Activated naive CD4-positive, alpha-beta T cell treated with anti-CD3 and anti-CD28 coated beads, Interleukin-2, amount 10 ng/mL, durations not matched to agents 5 hours and 36 hours (primary cell): ENCODE data around the gene MPHOSPH10. TPM values are rescaled to one million over a fixed set of nuclear protein-coding genes. Genes with fewer than 3 reads are reported as not detected.

Source experiments
- total RNA-seq, 2 experiments: library from RNA; stranded (reverse); gene quantifications; one replicate each; pipeline ENCODE4 v1.2.3, GENCODE V29; 2021

The MPHOSPH10 gene, protein sequence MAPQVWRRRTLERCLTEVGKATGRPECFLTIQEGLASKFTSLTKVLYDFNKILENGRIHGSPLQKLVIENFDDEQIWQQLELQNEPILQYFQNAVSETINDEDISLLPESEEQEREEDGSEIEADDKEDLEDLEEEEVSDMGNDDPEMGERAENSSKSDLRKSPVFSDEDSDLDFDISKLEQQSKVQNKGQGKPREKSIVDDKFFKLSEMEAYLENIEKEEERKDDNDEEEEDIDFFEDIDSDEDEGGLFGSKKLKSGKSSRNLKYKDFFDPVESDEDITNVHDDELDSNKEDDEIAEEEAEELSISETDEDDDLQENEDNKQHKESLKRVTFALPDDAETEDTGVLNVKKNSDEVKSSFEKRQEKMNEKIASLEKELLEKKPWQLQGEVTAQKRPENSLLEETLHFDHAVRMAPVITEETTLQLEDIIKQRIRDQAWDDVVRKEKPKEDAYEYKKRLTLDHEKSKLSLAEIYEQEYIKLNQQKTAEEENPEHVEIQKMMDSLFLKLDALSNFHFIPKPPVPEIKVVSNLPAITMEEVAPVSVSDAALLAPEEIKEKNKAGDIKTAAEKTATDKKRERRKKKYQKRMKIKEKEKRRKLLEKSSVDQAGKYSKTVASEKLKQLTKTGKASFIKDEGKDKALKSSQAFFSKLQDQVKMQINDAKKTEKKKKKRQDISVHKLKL
- 10 to 100 TPM; 31.8 to 34.1 TPM for total RNA-seq

GRCh38 chr2:71130152-71130904 is at the start of gene MPHOSPH10, which contains the start of gene MCEE:
MPHOSPH10 (plus strand) TSS chr2:71130634; CDS start chr2:71130666, 32 bp downstream.
MCEE (minus strand) TSS chr2:71130229; CDS start chr2:71130219, 10 bp downstream.

Other genes starting within 250 kb of the MPHOSPH10 start
- not detected for gene VAX2, start 230.1 kb upstream of the MPHOSPH10 start, total RNA-seq
- not detected for gene ATP6V1B1, start 194.7 kb upstream of the MPHOSPH10 start, total RNA-seq
- gene ANKRD53, start 152.0 kb upstream of the MPHOSPH10 start, total RNA-seq = not detected
- gene TEX261, start 135.8 kb upstream of the MPHOSPH10 start, total RNA-seq = 10 to 100 TPM; 45.4 to 50.9 TPM
- 10 to 100 TPM; 83.8 to 87.7 TPM for gene NAGK, start 62.0 kb upstream of the MPHOSPH10 start, total RNA-seq
- 10 to 100 TPM; 14.4 to 16.3 TPM for gene MCEE, start 405 bp upstream of the MPHOSPH10 start, total RNA-seq
- gene PAIP2B, start 96.5 kb downstream of the MPHOSPH10 start, total RNA-seq = 1 to 10 TPM; 2.2 to 2.6 TPM
- gene ZNF638, start 201.1 kb downstream of the MPHOSPH10 start, total RNA-seq = 10 to 100 TPM; 80.3 to 87.2 TPM